Measurements from ENCODE around the gene RPA3. TPM values are rescaled to one million over a fixed set of nuclear protein-coding genes. Genes with fewer than 3 reads are reported as not detected.

Gene RPA3
- total RNA-seq, 2 experiments from 2014 or later: 32.9 to 36.5 TPM

DNA sequence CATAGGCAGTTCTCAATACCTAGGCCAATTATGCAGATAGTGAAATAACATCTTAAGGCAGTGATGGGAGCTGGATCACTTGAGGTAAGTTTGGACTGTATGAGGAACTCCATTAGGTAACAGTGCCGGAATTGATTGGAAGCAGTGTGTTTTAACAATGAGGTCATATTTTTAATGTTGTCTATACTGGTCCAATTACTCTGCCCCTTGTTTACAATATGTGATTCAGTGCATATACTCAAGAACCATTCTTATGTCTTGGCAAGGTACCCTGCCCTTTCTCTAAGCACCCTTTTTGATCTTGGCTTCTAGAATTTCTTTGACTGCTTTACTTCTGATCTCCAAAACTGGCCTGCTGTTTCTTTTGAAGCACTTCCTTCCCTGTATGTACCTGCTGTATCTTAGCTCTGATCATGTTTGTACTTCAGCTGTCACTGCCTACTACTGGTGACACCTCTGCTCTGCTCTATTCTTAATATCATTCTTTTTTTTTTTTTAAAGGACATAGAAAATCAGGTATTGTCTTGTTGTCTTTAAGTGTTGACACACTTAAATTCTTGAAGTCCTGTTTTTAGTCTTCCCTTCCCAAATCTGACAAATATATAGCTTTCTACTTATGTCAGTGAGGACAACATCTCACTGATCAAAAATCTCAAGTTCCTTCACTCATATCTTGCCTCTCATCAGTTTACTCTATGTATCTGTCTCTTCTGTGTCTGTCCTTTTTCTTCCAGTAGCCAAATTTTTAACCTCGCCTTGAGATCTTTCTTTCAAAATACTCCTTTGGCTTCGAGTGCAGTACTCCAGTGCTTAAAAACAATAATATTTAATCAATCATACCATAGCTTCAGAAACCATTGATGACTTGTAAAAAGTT lies 46.4 kb upstream of the RPA3 start:
- intact Hi-C loops (cut with DNase I, micrococcal nuclease): loop anchor here (5.0 to 10.0 kb wide), 6 partner anchors 167 to 667 kb away; no protein-coding TSS in a partner anchor
- peak overlapping the region; percentile 40 for H3K4me3 Mint-ChIP-seq
- ChIA-PET CTCF (interaction anchor here (1.2 to 3.2 kb wide), 7 partner anchors 9 to 583 kb away, joined by 3 to 13 read pairs (median 5); partner anchors contain the start of gene C1GALT1), POLR2A (interaction anchor here (0.6 to 2.5 kb wide), 15 partner anchors 9 to 423 kb away, joined by 3 to 14 read pairs (median 4); partner anchors contain the start of genes GLCCI1 and UMAD1)
- H3K27me3 Mint-ChIP-seq: no peaks in the 10 kb centered on the region
- no peaks in the 10 kb centered on the region for H3K9me3 Mint-ChIP-seq
- Histone ChIP-seq H3K27me3 (ENCODE audit: control insufficient read depth in 1 of 2, insufficient read depth in 2 of 2, low read length in 2 of 2) (no peaks in the 10 kb centered on the region), H3K36me3 (ENCODE audit: insufficient read depth, low read length) (no peaks in the 10 kb centered on the region), H3K4me3 (ENCODE audit: low read length) (no peak overlapping the region), H3K4me1 (ENCODE audit: insufficient read depth, low read length) (peaks cover 11% of the 10 kb centered on the region), H3K9me3 (ENCODE audit: control insufficient read depth in 1 of 2, insufficient read depth in 1 of 2, low read length in 2 of 2) (no peaks in the 10 kb centered on the region), H3K27ac (ENCODE audit: low read depth in 1 of 2, low read length in 2 of 2) (peak overlapping the region; percentile 23 to 49)
- DNase-seq (peak in 4 of 14 experiments; percentile 20 to 64 (median 46)), ATAC-seq (ENCODE audit: poor library complexity) (peak; percentile 66)
- H3K4me1 Mint-ChIP-seq (ENCODE audit: low read depth): peaks cover 51% of the 10 kb centered on the region
- TF ChIP-seq, protein P1, sequence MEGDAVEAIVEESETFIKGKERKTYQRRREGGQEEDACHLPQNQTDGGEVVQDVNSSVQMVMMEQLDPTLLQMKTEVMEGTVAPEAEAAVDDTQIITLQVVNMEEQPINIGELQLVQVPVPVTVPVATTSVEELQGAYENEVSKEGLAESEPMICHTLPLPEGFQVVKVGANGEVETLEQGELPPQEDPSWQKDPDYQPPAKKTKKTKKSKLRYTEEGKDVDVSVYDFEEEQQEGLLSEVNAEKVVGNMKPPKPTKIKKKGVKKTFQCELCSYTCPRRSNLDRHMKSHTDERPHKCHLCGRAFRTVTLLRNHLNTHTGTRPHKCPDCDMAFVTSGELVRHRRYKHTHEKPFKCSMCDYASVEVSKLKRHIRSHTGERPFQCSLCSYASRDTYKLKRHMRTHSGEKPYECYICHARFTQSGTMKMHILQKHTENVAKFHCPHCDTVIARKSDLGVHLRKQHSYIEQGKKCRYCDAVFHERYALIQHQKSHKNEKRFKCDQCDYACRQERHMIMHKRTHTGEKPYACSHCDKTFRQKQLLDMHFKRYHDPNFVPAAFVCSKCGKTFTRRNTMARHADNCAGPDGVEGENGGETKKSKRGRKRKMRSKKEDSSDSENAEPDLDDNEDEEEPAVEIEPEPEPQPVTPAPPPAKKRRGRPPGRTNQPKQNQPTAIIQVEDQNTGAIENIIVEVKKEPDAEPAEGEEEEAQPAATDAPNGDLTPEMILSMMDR (IDR thresholded peaks at IDR 0.05): no peak
- H3K36me3 Mint-ChIP-seq (ENCODE audit: low read depth): no peaks in the 10 kb centered on the region
- peak overlapping the region; percentile 88 for H3K27ac Mint-ChIP-seq

DNA sequence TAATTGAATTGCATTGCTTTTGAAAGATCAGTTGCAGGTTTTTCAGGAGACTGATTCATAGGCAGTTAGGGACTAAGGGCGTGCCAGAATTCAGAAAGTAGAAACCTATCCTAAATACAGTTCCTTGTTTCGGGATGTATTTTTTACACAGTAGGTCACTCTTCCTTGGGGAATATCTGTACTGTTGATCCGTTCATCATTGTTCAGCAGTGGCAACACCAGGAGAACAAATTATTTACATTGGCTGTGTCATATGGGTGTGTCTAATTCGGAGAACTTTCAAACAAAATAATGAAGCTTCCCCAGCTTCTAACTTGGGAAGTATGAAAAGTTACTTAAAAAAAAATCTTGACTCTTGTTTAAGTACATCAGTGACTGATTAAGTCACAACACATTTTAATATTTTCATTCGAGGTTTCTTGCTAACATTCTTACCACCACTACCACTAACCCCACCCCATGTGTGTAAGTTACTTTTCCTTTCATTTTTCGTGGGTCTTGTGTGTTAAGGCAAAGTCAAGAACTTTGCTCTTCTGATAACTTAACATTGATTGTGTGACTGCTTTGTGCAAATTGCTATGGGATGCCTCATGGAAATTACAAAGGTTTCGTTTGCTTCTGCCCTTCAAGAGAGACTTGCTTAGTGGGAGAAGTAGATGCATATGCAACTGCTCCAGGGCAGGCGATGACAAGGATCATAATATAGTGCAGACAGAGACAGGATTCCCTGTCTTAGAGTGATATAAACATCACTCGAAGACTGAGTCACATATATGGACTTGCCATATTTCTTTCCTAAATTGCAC lies 43.8 kb upstream of the RPA3 start:
- H3K4me1 ChIP-seq (ENCODE audit: insufficient read depth, low read length): peaks cover 11% of the 10 kb centered on the region
- peak; percentile 77 for ATAC-seq (ENCODE audit: poor library complexity)
- Mint-ChIP-seq H3K4me1 (ENCODE audit: low read depth) (peaks cover 51% of the 10 kb centered on the region), H3K27ac (peak overlapping the region; percentile 99), H3K36me3 (ENCODE audit: low read depth) (no peaks in the 10 kb centered on the region), H3K27me3 (no peaks in the 10 kb centered on the region), H3K9me3 (no peaks in the 10 kb centered on the region), H3K4me3 (peak overlapping the region; percentile 94)
- POLR2A ChIA-PET: interaction anchor here (1.3 to 1.9 kb wide), 3 partner anchors 80 to 206 kb away, joined by 4 to 6 read pairs (median 5); partner anchors contain the start of gene GLCCI1
- H3K27ac ChIP-seq (ENCODE audit: low read depth in 1 of 2, low read length in 2 of 2): peak overlapping the region; percentile 31 to 39
- no peaks in the 10 kb centered on the region for H3K9me3 ChIP-seq (ENCODE audit: control insufficient read depth in 1 of 2, insufficient read depth in 1 of 2, low read length in 2 of 2)
- CTCF ChIA-PET: interaction anchor here (1.3 to 2.2 kb wide), 2 partner anchors 22 to 81 kb away, joined by 7 to 9 read pairs; no protein-coding TSS in a partner anchor
- peak in 5 of 14 experiments; percentile 1 to 80 (median 64) for DNase-seq
- H3K27me3 ChIP-seq (ENCODE audit: control insufficient read depth in 1 of 2, insufficient read depth in 2 of 2, low read length in 2 of 2): no peaks in the 10 kb centered on the region
- intact Hi-C loops (cut with DNase I, micrococcal nuclease): loop anchor here (1.0 to 10.0 kb wide), 10 partner anchors 15 to 665 kb away; partner anchors contain the start of gene UMAD1 (in 1 of the 2)
- H3K36me3 ChIP-seq (ENCODE audit: insufficient read depth, low read length): no peaks in the 10 kb centered on the region
- TF ChIP-seq, protein P1 (IDR thresholded peaks at IDR 0.05): no peak
- H3K4me3 ChIP-seq (ENCODE audit: low read length): peak overlapping the region; percentile 55

Measured in CD4-positive, alpha-beta T cell (primary cell).